HepG2 (cell line): ENCODE measurements around the gene LIMS2.

Source experiments
- CBFB ChIP-seq: sonication (generic); formaldehyde crosslinking; IDR thresholded peaks from 2 replicates; pipeline ENCODE4 v1.4.0; 2020; ENCODE audit warnings: missing genetic modification reagents
- CTCF ChIP-seq: sonication (generic); formaldehyde crosslinking; IDR thresholded peaks from 2 replicates; pipeline ENCODE4 v1.5.0; 2020; ENCODE audit warnings: mild to moderate bottlenecking, missing genetic modification reagents, moderate library complexity
- DR1 ChIP-seq: sonication (generic); formaldehyde crosslinking; IDR thresholded peaks from 2 replicates; pipeline ENCODE4 v1.8.0; 2021; ENCODE audit warnings: mild to moderate bottlenecking, missing genetic modification reagents, inconsistent platforms
- MATR3 ChIP-seq: sonication (generic); formaldehyde crosslinking; IDR thresholded peaks from 2 replicates; pipeline ENCODE4 v1.4.0; 2020; ENCODE audit warnings: missing genetic modification reagents
- PLSCR1 ChIP-seq: sonication (generic); formaldehyde crosslinking; IDR thresholded peaks from 2 replicates; pipeline ENCODE4 v1.5.0; 2020; ENCODE audit warnings: missing genetic modification reagents, mild to moderate bottlenecking, borderline replicate concordance
- POLR2A ChIP-seq, 2 experiments: IDR thresholded peaks; 2 replicates each; pipeline ENCODE4 v1.6.1; 2011; ENCODE audit warnings: low read depth in 2 of 2, low read length in 2 of 2, mild to moderate bottlenecking in 1 of 2, moderate library complexity in 1 of 2; ENCODE audit not compliant: insufficient read depth in 1 of 2
- RORA ChIP-seq: sonication (generic); formaldehyde crosslinking; IDR thresholded peaks from 2 replicates; pipeline ENCODE4 v1.5.0; 2020; ENCODE audit warnings: mild to moderate bottlenecking, missing genetic modification reagents, moderate library complexity
- YY1 ChIP-seq: IDR thresholded peaks from 2 replicates; pipeline ENCODE4 v1.6.1; 2011; ENCODE audit warnings: low read length, low read depth, moderate library complexity, mild to moderate bottlenecking; ENCODE audit not compliant: insufficient read depth, insufficient replicate concordance
- ZNF563 ChIP-seq: sonication (generic); formaldehyde crosslinking; IDR thresholded peaks from 2 replicates; pipeline ENCODE4 v1.8.0; 2022; ENCODE audit warnings: mild to moderate bottlenecking, moderate library complexity, missing genetic modification reagents
- ZNF589 ChIP-seq: sonication (generic); formaldehyde crosslinking; conservative IDR thresholded peaks from 2 replicates; pipeline ENCODE4 v1.8.0; 2022; ENCODE audit warnings: mild to moderate bottlenecking, moderate library complexity, missing genetic modification reagents
- ZNF670 ChIP-seq: sonication (generic); formaldehyde crosslinking; IDR thresholded peaks from 2 replicates; pipeline ENCODE4 v1.8.0; 2022; ENCODE audit warnings: mild to moderate bottlenecking, missing genetic modification reagents, borderline replicate concordance

DNA sequence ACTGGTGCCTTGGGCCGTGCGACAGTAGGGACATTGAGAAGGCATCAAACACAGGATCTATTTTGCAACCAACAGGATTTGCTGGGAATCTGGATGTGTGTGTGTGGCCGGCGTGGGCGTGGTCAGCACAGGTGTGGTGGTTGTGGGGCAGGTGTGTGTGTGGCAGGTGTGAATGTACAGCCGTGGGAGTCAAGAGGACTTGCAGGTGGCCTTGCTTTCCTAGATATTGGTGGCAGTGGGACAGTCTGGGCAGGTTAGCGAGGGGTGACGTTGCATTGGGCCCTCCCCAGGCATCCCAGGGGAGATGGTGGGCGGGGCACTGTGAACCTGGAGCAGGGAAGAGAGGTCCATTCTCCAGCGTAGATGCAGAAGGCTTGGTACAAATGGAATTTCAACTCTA is 3.2 kb upstream of the LIMS2 start:
- TF ChIP-seq ZNF563 (CRISPR knock-in tag) (no peak), POLR2A (IDR thresholded peaks at IDR 0.05; ENCODE audit: insufficient read depth in 1 of 2, low read depth in 2 of 2, low read length in 2 of 2) (no peak), ZNF670 (CRISPR knock-in tag) (no peak), PLSCR1 (no peak), MATR3 (CRISPR knock-in tag) (no peak), CTCF (no peak), ZNF589 (CRISPR knock-in tag) (no peak), YY1 (no peak), DR1 (no peak), CBFB (CRISPR knock-in tag) (no peak), RORA (CRISPR knock-in tag) (no peak)
